GM12864 (cell line): ENCODE measurements around the gene ACSS2.

Experiments used
- DNase-seq: peaks from one replicate; pipeline ENCODE4 v3.0.0-alpha.2; 2011; ENCODE audit warnings: low read depth
- H3K4me3 ChIP-seq: 2 replicates; pipeline ENCODE4 v1.5.1; 2011; ENCODE audit warnings: mild to moderate bottlenecking, low read depth, low read length, control low read depth
- CTCF ChIP-seq: IDR thresholded peaks from 2 replicates; pipeline ENCODE4 v1.5.1; 2011; ENCODE audit warnings: low read depth, mild to moderate bottlenecking, moderate library complexity, low read length, control low read depth, inconsistent platforms; ENCODE audit errors: missing control alignments

Gene ACSS2

GRCh38 chr20:34947336-34947735 is 70.9 kb downstream of the ACSS2 start:
- no peak for DNase-seq
- no peak overlapping the region for H3K4me3 ChIP-seq
- TF ChIP-seq CTCF, result no peak

GRCh38 chr20:34948030-34948429 is 71.6 kb downstream of the ACSS2 start:
- no peak overlapping the region for H3K4me3 ChIP-seq
- no peak for DNase-seq
- TF ChIP-seq CTCF, result no peak

GRCh38 chr20:34949120-34949519 is 72.7 kb downstream of the ACSS2 start:
- TF ChIP-seq CTCF, result no peak
- no peak overlapping the region for H3K4me3 ChIP-seq
- no peak for DNase-seq

GRCh38 chr20:34951252-34951651 is 74.8 kb downstream of the ACSS2 start:
- no peak for DNase-seq
- TF ChIP-seq CTCF, result no peak
- H3K4me3 ChIP-seq, result no peak overlapping the region

- no peak for DNase-seq
Observed at GRCh38 chr20:34951652-34952051, 75.2 kb downstream of the ACSS2 start.

GRCh38 chr20:34952671-34953070 is 76.3 kb downstream of the ACSS2 start:
- no peak for DNase-seq
- no peak overlapping the region for H3K4me3 ChIP-seq
- TF ChIP-seq CTCF, result no peak

More at GRCh38 chr20:34951652-34952051, 75.2 kb downstream of the ACSS2 start:
- no peak for TF ChIP-seq CTCF
- no peak overlapping the region for H3K4me3 ChIP-seq

GRCh38 chr20:34953960-34954359 is 77.5 kb downstream of the ACSS2 start:
- no peak overlapping the region for H3K4me3 ChIP-seq
- DNase-seq, result no peak
- TF ChIP-seq CTCF, result no peak
